Left cardiac atrium (tissue), 4 donors: ENCODE measurements around the gene PRMT5. TPM values are rescaled to one million over a fixed set of nuclear protein-coding genes. Genes with fewer than 3 reads are reported as not detected.

Experiments
- ATAC-seq, 2 donors: fragments of 200-7000 bp; cut with Tn5 transposase; one replicate each; pipeline ENCODE4 v1.9.1; 2020; ENCODE audit warnings: mild to moderate bottlenecking in 2 of 2, moderate library complexity in 2 of 2
- DNase-seq: peaks from one replicate; pipeline ENCODE4 v3.0.0-alpha.2; 2020
- intact Hi-C, 2 donors: fragments of 100-400 bp; cut with DNase I; formaldehyde crosslinking; loops; one replicate each; pipeline versions ENCODE4 v1.14.1 to v1.15.1; 2022 to 2023
- total RNA-seq, 2 donors: library from RNA; stranded (reverse); fragmentation: NEBNext Ultra II Directional; extraction: Animal tissue kit (Norgen Biotek cat#: 25700); gene quantifications; one replicate each; pipeline ENCODE4 v1.2.1, GENCODE V29; 2021
- donor health status: DM: no; HTN: yes; CAD: no.
- donor health status: DM: no; HTN: yes; CAD: no; lungs with severe emphysema.
- donor health status: DM: yes; HTN: yes; CAD: no.
- donor health status: Dilated cardiomyopathy.

PRMT5 gene
- total RNA-seq, 2 donors from 2014 or later = 46.9 to 48.6 TPM

- DNase-seq (no peak), ATAC-seq (no peak)
- intact Hi-C loops = no loop called here
Measured at GRCh38 chr14:22903742-22904087, 25.5 kb downstream of the PRMT5 start.

GRCh38 chr14:22901799-22902198, 27.4 kb downstream of the PRMT5 start:
- ATAC-seq = no peak
- no peak for DNase-seq
- intact Hi-C loops = no loop called here

DNA sequence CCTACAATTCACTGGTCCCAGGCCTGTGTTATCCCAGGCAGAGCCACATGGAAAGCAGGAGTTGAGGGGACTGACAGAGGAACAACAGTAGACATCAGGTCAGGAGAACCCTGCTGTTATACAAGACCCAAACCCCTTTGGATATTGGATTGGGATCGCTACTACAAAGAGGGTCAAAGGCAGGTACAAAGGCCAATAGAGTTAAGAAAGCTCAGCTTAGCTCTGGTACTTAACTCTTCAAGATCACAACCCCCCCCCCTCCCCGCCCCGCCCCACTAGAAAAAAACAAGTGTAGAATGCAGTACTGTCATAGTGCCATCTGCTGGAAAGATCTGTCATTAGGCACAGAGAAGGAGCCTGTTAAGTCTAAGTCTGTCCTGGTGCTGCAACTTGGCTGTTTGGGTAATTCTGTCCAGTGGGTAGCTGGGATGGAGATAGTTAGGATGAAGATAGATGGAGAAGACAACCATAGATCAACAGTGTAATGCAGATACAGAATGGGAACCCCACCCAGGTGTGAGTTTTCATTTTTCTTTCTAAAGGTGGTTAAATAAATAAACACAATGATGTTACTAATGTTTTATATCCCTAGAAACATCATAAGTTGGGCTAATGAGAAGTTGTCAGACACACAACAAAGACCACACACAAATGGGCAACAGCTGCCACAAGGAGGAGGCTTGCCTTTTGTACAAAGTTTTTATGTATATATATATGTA, 28.9 kb downstream of the PRMT5 start:
- intact Hi-C loops = no loop called here
- no peak for DNase-seq
- peak; percentile 47 to 54 for ATAC-seq

DNA sequence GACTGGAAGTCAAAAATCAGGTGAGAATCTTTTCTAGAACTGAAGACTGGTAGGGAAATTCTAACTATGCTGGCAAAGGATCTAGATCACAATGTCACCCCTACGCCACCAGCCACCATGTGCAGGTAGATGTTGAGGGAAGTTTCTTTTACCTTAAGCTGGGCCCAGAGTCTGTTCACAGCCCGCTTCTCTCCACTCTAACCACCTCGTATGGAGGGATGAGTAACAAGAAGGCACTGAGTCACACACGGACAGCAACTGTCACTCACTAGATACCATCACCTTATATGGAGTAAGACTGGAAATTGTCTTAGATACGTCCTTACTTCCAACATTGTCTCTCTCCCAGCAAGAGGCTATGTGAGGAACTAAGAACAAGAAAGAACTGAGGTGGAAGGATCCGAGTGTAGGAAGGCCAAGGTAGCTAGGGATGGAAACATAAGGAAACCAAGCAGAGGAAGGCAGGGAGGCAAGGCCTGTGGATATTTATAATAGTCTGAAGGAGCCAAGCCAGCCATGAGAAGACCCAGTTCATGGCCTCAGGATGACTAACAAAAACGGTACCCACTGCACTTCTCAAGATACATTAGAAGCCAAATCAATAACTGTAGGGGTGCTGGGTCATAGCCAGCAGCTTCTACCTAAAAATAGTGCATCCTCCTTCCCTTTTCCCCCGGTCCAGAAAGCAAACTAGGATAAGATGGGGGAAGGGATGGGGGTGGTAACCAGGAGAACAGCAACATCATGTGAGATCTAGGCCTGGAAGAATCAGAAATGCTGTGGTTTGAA, 30.7 kb downstream of the PRMT5 start:
- DNase-seq (no peak), ATAC-seq (peak in 1 of 2 donors; percentile 77)
- intact Hi-C loops = no loop called here

- intact Hi-C loops = no loop called here
- DNase-seq (no peak), ATAC-seq (no peak)
Measured at GRCh38 chr14:22897357-22897756, 31.8 kb downstream of the PRMT5 start.

- DNase-seq = no peak
- ATAC-seq = no peak
- intact Hi-C loops = no loop called here
Measured at GRCh38 chr14:22896760-22897159, 32.4 kb downstream of the PRMT5 start.

DNA sequence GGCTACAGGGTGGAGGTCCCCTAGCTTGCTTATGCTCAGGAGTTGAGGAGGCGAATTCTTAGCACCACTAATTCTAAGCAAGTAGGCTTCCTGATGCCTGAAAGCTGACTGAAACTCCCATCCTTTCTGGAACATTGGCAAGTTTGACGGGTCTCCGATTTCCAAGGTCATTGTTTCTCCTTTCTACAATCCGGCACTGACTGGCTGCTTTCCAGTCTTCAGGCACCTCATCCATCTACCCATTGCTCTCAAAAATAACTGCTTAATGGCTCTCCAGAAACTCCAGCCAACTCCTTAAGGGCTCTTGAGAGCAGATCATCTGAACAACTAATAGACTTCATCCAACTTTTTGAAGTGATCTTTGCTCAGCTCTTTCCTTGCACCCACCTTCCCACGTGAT, 32.8 kb downstream of the PRMT5 start:
- no peak for ATAC-seq
- intact Hi-C loops = no loop called here
- no peak for DNase-seq

- intact Hi-C loops = no loop called here
- no peak for DNase-seq
- no peak for ATAC-seq
Measured at GRCh38 chr14:22895402-22895801, 33.8 kb downstream of the PRMT5 start.

- intact Hi-C loops = no loop called here
- DNase-seq (no peak), ATAC-seq (no peak)
Measured at GRCh38 chr14:22893706-22894105, 35.5 kb downstream of the PRMT5 start.

DNA sequence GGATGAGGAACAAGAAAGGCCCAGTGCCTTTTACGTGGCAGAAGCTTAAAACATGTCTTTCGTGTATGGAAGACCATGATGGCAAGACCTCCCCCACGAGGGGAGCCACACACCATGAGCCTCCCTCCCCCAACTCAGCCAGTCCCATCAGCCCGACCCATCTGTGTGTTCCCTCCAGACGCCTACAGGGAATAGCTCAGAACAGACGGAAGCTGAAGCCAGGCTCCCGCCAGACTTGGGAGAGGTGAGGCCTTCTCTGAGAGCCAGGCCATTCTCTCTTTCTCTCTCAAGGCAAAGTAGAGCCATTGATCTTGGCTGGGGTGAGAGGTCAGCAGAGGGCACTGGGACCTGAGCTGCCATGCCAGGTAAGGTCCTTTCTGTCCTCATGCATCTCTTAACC, 36.7 kb downstream of the PRMT5 start:
- ATAC-seq (no peak), DNase-seq (no peak)
- intact Hi-C loops = no loop called here

- ATAC-seq (no peak), DNase-seq (no peak)
- intact Hi-C loops = no loop called here
Measured at GRCh38 chr14:22890416-22890815, 38.8 kb downstream of the PRMT5 start.

- DNase-seq (no peak), ATAC-seq (no peak)
- intact Hi-C loops = no loop called here
Measured at GRCh38 chr14:22888662-22889061, 40.5 kb downstream of the PRMT5 start.

- ATAC-seq (no peak), DNase-seq (no peak)
- intact Hi-C loops = no loop called here
Measured at GRCh38 chr14:22887990-22888378, 41.2 kb downstream of the PRMT5 start.

- ATAC-seq (peak; percentile 58 to 77), DNase-seq (no peak)
- intact Hi-C loops = no loop called here
Measured at GRCh38 chr14:22887260-22887989, 41.8 kb downstream of the PRMT5 start.

GRCh38 chr14:22886500-22887259, 42.5 kb downstream of the PRMT5 start:
- DNase-seq (peak; percentile 65), ATAC-seq (peak; percentile 86)
- intact Hi-C loops = no loop called here

- no peak for ATAC-seq
- intact Hi-C loops = no loop called here
- DNase-seq = no peak
Measured at GRCh38 chr14:22885975-22886374, 43.2 kb downstream of the PRMT5 start.

DNA sequence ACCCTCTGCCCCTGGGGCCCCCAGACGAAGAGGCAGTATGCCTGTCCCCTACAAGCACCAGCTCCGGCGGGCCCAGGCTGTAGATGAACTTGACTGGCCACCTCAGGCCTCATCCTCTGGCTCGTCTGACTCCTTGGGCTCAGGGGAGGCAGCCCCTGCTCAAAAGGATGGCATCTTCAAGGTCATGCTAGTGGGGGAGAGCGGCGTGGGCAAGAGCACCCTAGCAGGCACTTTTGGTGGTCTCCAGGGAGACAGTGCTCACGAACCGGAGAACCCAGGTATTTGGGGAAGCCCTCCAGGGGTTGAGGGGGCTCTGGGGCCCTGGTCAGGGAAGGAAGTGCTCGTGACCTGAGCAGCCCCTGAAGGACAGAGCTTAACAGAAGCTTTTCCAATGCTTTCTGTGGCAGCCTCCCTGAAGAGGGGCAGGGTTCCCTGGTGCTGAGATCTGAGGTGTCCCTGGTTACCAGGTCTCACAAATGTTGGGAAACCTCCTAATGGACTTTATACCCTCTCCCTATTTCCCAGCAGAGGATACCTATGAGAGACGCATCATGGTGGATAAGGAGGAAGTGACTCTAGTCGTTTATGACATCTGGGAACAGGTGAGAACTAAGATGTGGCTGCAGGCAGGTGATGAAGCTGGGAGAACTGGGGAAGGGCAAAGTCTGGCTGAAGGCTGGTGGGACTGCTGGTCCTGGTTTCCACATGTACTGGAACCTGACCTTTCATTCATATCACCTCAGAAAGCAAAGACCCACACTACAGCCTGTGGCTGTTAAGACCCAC, 44.2 kb downstream of the PRMT5 start:
- DNase-seq = no peak
- ATAC-seq = no peak
- intact Hi-C loops = no loop called here

DNA sequence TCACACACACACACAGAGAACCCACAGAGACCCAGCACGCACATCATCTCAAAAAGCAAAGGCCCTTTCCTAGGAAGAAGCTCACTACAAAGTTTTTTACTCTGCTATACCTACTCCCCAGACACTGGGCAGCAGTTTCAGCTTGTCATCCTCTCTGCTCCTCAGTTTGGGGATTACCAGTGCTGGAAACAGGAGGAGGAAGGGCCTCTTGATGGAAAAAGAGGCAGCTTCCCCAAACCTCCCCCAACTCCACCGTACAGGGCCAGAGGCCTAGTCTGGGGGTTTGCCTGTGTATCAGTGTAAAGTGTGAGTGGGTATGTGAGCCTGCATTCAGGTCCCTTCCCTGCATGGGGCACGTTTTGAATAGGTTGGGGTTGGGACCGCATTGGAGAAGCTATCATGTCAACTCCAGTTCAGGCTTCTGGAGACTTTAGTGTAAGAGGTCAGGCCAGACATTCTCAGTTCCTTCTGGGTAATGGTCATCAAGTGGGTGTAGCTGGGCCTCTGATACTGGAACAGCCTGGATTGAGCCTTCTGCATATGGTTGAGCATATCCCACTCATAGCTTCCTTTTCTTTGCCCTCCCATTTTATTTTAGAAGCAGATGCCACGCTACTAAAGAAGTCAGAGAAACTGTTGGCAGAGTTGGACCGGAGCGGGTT, 45.0 kb downstream of the PRMT5 start:
- no peak for DNase-seq
- ATAC-seq = no peak
- intact Hi-C loops = no loop called here
